ENCODE measurements around the gene ZFP2.
"Not testable (repeated sequence)": the region's sequence is repeated elsewhere in the genome, so short reads cannot be mapped to it uniquely, and the experiment has no call there.

Gene ZFP2

DNA sequence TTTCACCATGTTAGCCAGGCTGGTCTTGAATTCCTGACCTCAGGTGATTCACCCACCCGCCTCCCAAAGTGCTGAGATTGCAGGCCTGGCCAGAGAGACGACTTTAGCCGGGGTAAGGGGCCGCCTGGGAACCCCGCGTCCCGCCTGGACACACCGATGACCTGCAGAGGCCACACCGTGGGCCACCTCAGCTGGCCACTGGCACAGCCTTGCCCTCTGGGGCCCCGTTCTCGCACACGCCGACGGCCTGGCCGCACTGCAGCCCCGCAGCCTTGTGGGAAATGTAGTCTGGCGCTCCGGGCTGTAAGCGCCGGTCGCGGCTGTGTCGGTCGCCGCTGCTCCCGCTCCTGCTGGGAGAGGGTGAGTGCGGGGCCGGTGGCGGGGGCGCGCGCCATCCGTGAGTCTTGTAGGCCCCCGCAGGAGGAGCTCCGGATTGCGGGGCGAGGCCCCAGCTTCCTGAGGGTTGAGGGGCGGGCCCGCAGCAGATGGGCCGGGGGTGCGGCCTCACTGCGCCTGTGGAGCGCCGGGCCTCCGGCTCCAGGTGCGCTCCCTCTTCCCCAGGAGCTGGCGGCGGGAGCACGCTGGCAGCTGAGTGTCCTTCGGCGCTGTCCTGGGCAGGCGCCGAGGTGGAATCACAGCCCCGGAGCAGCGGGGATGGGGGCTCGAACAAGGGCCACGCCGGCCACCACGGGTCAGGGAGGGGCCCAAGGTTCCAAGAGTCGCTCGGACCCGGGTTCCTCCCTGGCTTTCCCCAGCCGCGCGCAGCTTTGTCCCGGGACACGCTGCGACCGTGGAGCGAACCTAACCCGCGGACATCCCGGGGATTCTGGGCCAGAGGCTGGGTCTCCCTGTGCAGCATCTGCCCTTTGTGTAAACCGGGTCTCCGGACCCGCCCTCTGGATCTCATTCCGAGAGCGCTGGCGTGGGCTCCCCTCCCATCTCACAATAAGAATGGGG lies at the start of gene ZFP2:
TSS of gene ZFP2 (plus strand) at position 299 of the 957 bp plus-strand sequence. CDS start 35,401 bp downstream, outside the sequence.
- peak; percentile 45 for DNase-seq (ENCODE audit: low spot score)

DNA sequence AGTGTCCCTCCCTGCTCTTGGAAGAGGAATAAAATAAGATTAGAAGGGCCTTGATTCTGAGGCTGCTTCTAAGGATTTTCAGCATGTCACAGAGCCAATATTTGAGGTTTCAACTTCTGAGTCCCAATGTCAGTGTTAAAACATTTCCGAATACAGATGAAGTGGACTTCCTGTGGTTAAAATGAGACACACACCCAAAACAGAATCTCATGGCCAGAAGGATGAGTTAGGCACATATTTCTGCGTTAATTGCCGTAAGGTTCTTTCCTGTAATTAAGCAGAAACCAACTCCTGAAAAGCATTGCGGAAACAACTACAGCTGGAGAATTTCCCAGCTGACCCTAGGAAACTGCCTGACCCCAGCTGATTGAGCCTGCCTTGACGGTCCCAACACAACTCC lies 46.4 kb upstream of the ZFP2 start:
- DNase-seq (ENCODE audit: low spot score) = no peak

DNA sequence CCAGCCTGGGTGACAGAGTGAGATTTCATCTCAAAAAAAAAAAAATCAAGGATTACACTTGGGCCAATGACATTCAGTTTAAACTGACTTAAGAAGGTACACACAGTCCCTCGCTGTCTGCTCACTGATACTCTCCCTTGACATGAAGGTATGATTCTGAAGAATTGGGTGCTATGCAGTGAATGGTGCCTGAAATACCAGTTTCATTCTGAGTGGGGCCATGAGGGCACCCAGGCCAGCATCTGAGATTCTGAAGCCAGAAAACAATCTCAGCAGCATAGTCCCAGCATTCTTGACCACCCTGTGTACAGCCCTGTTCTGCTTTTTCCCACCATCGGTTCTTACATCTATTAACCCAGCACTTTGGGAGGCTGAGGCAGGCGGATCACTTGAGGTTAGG lies 43.8 kb upstream of the ZFP2 start:
- no peak for DNase-seq (ENCODE audit: low spot score)

DNA sequence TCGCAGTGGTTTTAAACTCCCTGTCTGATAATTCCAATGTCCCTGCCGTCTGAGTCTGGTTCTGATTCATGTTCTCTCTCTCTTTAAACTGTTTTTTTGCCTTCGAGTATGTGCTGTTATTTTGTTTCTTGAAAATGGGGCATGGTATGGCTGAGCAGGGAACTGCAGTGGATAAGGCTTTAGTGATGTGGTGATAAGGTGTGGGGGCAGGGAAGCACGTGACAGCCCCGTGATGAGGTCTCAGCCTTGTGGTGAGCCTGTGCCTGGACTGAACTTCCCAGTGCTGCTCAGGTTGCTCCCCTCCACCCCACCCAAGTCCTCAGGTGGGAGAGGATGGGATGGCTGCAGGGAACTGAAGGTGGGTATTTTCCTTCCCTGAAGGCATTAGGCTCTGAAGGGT lies 41.4 kb upstream of the ZFP2 start:
- DNase-seq (ENCODE audit: low spot score) = no peak

DNA sequence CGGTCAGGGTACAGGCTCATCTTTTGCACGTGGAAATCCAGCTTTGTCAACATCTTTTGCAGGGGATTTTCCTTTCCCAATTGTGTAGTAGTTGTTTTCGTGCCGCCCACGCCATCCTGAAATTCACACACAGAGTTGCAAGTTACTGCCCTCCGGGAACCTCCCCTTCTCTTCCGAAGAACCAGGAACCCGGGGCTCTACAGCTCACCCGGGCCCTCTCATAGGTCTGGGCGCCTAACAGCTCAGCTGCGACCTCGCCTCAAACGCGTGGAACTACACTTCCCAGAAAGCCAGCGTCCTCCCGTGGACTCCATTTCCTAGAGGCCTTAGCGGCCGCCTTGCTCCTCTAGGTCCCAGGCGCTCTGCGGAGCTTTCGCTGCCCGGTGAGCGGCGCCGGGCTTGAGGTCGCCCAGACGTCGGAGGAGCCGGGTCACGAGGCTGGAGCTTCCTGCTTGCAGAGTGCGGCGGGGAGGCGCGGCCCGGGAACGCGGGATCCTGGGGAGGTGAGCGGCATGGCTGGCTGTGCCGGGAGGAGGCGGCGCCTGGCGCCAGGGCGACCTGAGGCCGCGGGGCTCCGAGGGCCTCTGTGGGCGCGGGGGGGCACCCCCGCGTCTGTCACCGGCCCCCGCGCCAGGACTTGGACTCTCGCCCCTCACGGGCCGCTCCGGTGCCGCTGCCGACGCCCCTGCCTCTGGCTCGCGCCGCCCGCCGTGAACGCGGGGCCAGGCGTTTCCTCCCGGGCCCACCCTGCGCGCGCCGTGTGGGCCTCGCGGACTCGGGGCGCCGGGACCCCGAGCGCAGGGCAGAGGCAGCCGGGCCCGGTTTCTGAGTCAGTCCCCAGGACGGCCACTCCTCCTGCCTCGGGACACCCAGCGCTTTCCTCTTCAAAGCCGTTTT lies 35.8 kb upstream of the ZFP2 start, which contains the start of gene ZNF354B:
TSS of gene ZNF354B (plus strand) at position 329 of the 897 bp plus-strand sequence. CDS start 1,095 bp downstream, outside the sequence.
- DNase-seq (ENCODE audit: low spot score) = peak; percentile 96

DNA sequence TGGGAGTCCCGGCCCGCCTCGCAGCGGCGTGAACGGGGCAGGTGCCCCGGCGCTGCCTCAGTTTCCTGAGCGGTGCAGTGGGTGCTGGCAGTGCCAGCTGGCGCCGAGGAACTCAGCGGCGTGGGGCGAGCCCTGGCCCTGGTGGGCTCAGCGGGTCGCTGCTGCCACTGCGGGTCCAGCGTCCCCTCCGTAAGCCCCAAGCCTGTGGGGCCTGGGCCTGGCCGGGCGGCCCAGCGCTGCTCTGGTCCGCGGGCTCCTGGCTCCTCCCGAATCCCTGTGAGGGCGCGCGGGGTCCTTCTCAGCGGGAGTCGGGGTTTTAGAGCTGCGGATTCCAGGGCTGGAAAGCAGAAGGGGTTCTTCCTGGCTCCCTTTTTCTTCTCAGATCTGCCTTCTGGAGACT lies 35.1 kb upstream of the ZFP2 start:
- not testable (repeated sequence) for DNase-seq (ENCODE audit: low spot score)

DNA sequence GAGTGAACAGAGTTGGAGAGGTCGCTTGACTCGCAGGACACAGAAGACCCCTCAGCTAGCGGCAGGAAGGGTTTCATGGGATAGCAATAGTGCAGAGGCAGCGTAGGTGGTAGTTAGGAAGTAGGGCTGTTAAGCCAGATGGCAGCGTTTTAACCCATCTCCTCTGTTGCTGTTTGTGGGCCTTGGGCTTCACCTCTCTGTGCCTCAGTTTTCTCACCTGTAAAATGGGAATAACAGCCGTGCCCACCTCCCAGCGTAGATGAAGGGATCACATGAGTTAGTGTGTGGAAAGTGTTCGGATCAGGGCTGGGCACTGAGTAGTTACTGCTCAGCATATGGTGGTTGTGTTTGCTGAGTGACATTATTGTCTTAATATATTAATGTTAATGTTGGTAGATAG lies 34.1 kb upstream of the ZFP2 start:
- DNase-seq (ENCODE audit: low spot score) = no peak

DNA sequence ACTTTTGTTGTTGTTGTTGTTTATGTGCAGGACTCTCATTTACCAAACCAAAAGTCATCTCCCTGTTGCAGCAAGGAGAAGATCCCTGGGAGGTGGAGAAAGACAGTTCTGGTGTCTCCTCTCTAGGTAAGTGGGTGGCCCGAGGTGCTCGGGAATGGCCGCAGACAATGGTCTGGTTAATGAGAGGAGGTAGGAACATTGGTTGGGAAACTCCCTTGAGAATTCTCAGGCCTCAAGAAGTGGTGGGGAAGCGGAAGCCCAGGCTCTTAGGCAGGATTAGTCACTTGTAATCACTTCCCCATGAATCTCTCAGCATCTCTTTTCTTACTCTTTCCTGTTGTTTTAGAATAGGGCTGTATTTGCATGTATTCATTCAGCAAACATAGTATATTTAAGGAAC lies 28.8 kb upstream of the ZFP2 start:
- DNase-seq (ENCODE audit: low spot score) = no peak

DNA sequence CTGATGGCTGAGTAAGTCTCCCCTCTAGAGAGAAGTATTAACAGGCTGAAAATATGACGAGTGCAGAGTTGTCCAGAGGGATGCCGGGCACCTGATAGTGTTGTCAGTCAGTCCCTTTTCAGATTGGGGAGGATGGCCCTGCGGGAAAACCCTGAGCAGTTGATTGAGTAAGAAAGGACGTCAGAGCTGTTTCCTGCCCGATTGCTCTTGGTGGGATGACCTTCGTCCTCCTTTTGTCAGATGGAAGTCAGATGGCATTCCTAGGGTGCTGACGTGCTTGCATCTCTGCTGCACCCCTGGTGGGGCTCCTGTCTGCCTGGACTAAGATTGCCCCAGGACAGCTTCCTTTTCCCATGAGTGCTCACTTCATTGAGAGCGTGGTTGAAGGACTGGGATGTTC lies 26.1 kb upstream of the ZFP2 start:
- no peak for DNase-seq (ENCODE audit: low spot score)

DNA sequence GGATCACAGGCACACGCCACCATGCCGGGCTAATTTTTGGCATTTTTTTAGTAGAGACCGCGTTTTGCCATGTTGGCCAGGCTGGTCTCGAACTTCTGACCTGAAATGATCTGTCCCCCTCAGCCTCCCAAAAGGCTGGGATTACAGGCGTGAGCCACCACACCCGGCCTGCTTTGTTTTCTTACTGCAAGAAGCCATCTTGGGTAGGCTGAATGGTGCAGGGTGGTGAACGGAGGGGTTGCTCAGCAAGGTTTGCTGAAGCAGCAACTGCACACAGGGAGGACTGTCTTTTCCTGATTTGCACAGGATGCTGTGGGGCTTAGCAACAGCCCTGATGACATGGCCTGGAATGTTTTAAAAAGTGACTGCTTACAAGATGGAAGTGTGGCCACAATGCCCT lies 25.3 kb upstream of the ZFP2 start:
- DNase-seq (ENCODE audit: low spot score) = no peak

DNA sequence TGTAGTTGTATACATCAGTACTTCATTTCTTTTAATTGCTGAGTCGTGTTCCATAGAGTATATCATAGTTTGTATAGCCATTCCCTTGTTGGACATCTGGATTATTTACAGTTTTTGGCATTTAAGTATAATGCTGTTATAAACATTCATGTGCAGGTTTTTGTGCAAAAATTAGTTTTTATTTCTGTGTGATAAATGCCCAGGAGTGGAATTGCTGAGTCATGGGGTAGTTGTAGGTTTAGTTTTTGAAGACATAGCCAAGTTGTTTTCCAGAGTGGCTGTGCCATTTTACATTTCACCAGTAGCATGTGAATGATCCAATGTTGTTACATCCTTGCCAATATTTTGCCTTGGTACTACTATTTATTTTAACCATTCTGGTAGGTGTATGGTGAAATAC lies 23.4 kb upstream of the ZFP2 start:
- DNase-seq (ENCODE audit: low spot score) = no peak

DNA sequence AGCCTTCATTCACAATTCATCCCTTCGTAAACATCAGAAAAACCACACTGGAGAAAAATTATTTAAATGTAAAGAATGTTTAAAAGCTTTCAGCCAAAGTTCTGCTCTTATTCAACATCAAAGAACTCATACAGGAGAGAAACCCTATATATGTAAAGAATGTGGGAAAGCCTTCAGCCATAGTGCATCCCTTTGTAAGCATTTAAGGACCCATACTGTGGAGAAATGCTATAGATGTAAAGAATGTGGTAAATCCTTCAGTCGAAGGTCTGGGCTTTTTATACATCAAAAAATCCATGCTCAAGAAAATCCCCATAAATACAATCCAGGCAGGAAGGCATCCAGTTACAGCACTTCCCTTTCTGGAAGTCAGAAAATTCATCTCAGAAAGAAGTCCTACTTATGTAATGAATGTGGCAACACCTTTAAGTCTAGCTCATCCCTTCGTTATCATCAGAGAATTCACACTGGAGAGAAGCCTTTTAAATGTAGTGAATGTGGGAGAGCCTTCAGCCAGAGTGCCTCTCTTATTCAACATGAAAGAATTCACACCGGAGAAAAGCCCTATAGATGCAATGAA lies 12.5 kb upstream of the ZFP2 start:
- not testable (repeated sequence) for DNase-seq (ENCODE audit: low spot score)

DNA sequence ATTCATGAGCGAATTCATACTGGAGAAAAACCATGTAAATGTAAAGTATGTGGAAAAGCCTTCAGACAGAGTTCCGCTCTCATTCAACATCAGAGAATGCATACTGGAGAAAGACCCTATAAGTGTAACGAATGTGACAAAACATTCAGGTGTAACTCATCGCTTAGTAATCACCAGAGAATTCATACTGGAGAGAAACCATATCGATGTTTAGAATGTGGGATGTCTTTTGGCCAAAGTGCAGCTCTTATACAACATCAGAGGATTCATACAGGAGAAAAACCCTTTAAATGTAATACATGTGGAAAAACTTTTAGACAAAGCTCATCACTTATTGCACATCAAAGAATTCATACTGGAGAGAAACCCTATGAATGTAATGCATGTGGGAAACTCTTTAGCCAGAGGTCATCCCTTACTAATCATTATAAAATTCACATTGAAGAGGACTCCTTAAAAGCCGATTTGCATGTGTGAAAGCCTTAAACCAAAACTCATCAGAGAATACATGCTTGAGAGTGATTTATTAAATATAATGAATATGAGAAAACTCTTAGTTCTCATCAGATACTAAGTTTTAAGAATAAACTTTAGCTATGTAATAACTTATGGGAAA lies 11.8 kb upstream of the ZFP2 start:
- no peak for DNase-seq (ENCODE audit: low spot score)

DNA sequence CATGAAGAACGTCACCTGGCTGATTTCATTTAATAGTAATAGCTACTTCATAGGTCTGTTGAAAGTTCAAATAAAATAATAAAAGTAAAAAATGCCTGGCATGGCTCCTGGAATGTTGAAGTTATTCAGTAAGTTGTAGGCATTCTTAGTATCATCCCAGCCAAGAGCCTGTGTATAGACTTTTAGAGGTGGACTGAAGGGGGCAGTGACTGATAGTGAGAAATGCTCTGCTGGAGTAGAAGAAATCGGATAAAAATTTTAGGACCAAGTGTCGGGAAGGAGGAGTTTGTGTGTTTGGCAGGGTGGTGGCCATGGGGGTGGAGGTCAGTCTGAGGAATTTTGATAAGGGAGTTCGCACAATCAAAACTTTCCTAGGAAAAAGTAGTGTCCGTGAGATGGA lies 3.6 kb downstream of the ZFP2 start:
- no peak for DNase-seq (ENCODE audit: low spot score)

DNA sequence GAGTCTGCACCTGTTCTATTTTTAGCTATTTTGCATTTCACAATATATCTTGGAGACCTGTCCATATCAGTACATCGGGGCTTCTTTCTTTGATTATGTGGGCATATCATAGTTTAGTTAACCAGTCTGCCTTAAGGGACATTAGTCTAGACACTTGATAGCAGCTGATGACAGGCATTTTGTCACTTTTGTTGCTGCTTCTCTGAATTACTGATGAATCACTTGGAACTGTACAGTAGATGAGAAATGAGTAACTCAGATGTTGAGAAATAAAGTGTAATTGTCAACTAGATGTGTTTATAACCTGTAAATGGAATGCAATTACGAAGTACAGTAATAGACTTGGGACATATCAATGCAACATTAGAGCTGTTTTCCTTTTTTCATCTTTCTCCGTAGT lies 7.1 kb downstream of the ZFP2 start:
- DNase-seq (ENCODE audit: low spot score) = no peak

DNA sequence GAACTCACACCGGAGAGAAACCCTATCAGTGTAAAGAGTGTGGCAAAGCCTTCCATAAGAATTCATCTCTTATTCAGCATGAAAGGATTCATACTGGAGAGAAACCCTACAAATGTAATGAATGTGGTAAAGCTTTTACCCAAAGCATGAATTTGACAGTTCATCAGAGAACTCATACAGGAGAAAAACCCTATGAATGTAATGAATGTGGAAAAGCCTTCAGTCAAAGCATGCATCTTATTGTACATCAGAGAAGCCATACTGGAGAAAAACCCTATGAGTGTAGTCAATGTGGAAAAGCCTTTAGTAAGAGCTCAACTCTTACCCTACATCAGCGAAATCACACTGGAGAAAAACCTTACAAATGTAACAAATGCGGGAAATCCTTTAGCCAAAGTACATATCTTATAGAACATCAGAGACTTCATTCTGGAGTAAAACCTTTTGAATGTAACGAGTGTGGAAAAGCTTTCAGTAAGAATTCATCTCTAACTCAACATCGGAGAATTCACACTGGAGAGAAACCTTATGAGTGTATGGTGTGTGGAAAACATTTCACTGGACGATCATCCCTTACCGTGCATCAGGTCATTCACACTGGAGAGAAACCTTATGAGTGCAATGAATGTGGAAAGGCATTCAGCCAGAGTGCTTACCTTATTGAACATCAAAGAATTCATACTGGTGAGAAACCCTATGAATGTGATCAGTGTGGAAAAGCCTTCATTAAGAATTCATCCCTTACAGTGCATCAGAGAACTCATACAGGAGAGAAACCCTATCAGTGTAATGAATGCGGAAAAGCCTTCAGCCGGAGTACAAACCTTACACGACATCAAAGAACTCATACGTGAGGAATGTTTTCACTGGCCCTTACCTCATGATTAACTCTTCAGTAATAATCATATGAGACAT lies 36.4 kb downstream of the ZFP2 start:
- no peak for DNase-seq (ENCODE audit: low spot score)

DNA sequence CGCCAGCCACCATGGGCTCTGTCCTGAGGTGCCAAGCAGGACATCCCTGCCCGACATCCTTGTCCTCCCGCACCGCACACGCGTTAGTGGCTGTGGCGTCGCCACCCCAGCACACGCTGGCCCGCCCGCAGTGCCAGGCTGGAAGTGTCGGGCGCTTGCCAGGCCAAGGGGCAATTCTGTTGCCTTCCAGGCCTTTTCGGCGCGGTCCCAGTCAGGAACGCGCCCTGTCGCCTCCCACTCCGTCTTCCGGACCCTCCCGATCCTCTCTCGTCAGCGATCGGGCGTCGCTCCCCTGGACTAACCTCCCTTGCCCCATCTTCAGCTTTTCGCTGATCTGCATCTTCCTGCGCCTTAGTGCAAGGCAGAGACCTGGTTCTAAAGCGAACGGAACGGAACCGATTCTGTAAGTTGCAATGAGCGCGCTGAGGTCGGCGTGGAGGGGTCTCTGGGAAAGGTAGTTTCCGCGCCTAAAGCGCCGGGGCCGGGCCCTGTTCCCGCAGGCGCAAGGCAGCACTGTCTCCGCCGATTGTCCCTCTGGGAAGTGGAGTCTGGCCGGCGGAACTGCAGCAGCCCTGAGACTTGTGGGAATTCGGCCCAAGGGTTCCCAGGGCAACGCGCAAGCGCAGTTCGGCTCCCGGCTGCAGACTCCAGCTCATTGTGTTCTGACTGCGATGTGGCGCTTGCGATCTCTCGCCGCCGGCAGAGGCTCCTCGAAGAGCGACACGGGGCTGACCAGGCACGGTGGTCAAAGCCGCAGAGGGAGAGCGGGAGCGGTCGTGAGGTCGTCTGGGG lies 45.1 kb downstream of the ZFP2 start, which contains the start of gene ZNF454:
TSS of gene ZNF454 (plus strand) at position 630 of the 792 bp plus-strand sequence. CDS start 1,594 bp downstream, outside the sequence.
- peak; percentile 94 for DNase-seq (ENCODE audit: low spot score)

DNA sequence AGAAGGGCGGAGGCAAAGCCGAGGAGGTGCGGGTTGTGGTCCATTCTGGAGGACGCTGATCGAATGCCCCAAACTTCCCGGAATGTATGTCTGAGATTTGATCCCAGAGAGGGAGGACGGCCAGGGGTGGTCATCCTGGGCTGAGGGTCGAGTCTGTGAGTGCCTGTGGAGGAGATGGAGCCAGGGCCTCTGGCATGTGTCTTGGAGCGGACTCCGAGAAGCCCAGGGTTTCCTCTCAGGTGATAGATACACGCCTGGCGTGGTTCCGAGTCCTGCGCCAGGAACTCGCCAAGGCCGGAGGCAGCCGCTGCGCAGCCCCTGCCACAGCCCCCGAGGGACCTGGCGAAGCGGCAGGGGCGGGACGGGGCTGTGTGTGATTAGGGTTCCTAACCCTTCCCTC lies 45.6 kb downstream of the ZFP2 start:
- DNase-seq (ENCODE audit: low spot score) = no peak

DNA sequence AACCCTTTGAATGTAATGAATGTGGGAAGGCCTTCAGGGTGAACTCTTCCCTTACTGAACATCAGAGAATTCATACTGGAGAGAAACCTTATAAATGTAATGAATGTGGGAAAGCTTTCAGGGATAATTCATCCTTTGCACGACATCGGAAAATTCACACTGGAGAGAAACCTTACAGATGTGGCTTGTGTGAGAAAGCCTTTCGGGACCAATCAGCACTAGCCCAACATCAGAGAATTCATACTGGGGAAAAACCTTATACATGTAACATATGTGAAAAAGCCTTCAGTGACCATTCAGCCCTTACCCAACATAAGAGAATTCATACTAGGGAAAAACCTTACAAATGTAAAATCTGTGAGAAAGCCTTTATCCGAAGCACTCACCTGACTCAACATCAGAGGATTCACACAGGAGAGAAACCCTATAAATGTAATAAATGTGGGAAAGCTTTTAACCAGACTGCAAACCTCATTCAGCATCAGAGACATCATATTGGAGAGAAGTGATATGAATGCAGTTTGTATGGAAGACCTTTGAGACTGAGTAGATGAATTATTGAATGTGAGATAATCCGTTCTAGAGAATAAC lies 69.8 kb downstream of the ZFP2 start:
- DNase-seq (ENCODE audit: low spot score) = no peak
